GM19043 (cell line): ENCODE results near the gene MARS1.
"Not testable (repeated sequence)": the region's sequence is repeated elsewhere in the genome, so short reads cannot be mapped to it uniquely, and the experiment has no call there.

Experiments
- ATAC-seq: cut with Tn5 transposase; IDR thresholded peaks from one replicate; pipeline ENCODE4 v1.9.1; 2021; ENCODE audit warnings: low read depth; ENCODE audit not compliant: unreplicated experiment

MARS1 gene

DNA sequence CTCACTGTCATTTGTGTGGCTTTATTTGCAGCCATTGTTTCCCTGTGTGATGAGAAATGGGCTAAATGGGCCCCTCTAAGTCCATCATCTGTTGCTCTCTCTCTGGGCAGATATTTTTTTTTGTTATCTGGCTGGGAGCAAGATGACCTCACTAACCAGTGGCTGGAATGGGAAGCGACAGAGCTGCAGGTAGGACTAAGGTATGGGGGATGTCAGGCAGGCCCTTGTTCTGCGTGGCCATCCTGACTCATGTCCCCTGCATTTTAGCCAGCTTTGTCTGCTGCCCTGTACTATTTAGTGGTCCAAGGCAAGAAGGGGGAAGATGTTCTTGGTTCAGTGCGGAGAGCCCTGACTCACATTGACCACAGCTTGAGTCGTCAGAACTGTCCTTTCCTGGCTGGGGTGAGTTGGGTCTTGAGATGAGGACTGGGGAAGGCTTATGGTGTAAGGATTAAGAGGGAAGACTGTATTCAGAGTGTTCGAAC, 1.3 kb downstream of the MARS1 start:
- ATAC-seq = no peak

- no peak for ATAC-seq
These were observed 2.3 kb downstream of the MARS1 start for GRCh38 chr12:57490126-57490525.

GRCh38 chr12:57491393-57492280, 3.8 kb downstream of the MARS1 start:
- no peak for ATAC-seq

GRCh38 chr12:57495051-57495701, 7.3 kb downstream of the MARS1 start:
- not testable (repeated sequence) for ATAC-seq

DNA sequence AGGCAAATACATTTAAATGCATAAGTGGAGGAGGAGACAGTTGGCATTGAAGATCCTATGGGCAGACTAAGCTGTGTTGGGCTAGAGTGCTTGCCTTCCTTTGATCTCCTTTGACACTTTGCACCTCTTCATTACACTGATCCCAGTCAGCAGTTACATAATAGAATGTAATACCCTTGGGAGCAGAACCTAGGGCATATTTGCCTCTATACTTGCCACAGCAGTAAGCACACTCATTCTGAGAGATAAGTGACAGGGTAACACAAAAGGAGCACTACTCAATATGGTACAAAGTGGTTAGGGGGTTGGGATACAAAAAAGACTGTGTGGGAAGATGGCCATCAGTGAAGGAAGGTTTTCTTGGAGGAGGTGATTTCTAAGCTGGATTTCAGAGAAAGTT, 9.0 kb downstream of the MARS1 start:
- ATAC-seq = no peak

DNA sequence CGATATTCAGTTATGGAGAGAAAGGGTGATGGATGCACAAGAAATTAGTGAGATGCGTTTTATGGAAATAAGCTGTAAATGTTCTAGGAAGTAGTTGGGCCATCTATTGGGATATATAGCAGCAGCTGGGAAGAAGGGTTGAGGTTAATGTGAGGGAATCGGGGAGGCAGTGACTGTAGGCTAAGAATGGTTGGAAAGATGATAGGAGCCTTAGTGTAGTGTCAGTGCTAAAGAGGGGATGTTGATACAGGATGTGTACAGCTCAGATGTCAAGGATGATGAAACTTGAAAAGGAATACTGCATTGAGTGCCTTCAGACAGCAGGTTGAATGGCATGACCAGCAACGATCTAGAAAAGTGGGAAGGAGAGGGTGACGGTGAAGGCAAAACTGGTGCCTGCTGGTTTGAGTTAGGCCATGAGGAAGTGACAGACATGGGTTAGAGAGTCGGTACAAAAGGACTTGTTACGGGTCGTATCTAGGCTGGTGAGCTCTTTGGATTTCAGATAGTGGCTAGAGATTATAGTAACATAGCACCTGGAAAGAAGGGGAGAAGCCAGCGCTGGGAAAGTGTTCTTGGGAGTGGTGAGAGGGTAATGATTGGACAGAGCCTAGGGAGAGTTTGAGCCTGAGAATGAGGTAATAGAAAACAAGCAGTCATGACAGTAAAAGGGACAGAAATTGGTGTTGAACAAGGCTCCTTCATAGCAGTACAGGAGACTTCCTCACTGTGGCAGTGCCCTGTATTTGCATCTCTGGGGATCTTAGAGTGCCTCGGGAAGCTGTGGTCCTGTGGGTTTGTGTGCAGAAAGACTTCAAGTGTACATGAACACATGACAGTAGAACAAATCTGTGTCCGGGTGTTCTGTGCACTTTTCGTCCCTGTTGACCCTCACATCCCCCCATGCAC, 9.6 kb downstream of the MARS1 start:
- no peak for ATAC-seq

DNA sequence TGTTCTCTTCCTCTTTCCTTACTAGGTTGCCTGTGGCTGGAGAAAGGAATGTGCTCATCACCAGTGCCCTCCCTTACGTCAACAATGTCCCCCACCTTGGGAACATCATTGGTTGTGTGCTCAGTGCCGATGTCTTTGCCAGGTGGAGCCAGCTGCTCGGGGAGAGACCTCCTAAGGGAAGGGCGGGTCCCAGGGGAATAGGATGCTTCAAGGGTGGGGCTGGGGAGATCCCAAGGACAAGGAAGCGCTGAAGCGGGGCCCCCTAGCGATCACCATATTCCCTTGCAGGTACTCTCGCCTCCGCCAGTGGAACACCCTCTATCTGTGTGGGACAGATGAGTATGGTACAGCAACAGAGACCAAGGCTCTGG, 10.2 kb downstream of the MARS1 start:
- ATAC-seq = no peak

GRCh38 chr12:57498571-57498970, 10.7 kb downstream of the MARS1 start:
- no peak for ATAC-seq

DNA sequence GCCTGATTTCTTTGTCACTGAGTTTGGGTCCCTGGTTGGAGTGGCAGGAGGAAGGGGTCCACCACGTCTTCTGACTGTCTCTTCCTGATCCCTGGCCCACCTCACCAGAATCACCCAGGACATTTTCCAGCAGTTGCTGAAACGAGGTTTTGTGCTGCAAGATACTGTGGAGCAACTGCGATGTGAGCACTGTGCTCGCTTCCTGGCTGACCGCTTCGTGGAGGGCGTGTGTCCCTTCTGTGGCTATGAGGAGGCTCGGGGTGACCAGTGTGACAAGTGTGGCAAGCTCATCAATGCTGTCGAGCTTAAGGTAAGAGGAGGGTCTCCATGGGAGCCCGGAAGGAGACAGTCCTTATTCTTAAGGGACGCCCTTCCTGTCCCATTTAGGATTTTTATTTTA, 12.3 kb downstream of the MARS1 start:
- no peak for ATAC-seq

DNA sequence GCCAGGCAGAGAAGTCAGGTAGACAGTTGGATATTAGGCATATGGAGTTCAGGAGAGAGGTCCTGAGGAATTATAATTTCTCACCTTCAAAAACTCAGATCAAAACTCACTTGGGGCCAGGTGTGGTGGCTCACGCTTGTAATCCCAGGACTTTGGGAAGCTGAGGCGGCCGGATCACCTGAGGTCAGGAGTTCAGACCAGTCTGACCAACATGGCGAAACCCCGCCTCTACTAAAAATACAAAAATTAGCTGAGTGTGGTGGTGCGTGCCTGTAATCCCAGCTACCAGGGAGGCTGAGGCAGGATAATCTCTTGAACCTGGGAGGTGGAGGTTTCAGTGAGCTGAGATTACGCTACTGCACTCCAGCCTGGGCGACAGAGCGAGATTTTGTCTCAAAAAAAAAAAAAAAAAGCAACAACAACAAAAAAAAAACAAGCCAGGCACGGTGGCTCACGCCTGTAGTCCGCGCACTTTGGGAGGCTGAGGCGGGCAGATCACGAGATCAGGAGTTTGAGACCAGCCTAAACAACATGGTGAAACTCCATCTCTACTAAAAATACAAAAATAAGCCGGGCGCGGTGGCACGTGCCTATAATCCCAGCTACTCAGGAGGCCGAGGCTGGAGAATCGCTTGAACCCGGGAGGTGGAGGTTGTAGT, 14.6 kb downstream of the MARS1 start:
- ATAC-seq = not testable (repeated sequence)

DNA sequence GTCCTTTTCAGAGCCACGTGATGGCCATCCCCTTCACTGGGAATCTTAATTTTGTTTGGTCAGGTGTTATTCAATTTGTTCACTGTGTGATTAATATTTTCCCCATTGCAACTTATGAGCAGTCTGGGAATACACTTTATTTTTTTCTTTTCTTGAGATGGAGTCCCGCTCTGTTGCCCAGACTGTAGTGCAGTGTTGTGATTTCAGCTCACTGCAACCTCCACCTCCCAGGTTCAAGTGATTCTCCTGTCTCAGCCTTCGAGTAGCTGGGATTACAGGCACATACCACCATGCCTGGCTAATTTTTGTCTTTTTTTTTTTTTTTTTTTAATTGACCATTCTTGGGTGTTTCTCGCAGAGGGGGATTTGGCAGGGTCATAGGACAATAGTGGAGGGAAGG, 18.7 kb downstream of the MARS1 start:
- not testable (repeated sequence) for ATAC-seq

DNA sequence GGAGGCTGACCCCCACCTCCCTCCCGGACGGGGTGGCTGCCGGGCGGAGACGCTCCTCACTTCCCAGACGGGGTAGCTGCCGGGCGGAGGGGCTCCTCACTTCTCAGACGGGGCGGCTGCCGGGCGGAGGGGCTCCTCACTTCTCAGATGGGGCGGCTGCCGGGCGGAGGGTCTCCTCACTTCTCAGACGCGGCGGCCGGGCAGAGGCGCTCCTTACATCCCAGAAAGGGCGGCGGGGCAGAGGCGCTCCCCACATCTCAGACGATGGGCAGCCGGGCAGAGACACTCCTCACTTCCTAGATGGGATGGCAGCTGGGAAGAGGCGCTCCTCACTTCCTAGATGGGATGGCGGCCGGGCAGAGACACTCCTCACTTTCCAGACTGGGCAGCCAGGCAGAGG, 19.9 kb downstream of the MARS1 start:
- not testable (repeated sequence) for ATAC-seq

- no peak for ATAC-seq
These were observed 23.3 kb downstream of the MARS1 start for GRCh38 chr12:57511161-57511560.

GRCh38 chr12:57511588-57512325, 23.9 kb downstream of the MARS1 start:
- no peak for ATAC-seq

DNA sequence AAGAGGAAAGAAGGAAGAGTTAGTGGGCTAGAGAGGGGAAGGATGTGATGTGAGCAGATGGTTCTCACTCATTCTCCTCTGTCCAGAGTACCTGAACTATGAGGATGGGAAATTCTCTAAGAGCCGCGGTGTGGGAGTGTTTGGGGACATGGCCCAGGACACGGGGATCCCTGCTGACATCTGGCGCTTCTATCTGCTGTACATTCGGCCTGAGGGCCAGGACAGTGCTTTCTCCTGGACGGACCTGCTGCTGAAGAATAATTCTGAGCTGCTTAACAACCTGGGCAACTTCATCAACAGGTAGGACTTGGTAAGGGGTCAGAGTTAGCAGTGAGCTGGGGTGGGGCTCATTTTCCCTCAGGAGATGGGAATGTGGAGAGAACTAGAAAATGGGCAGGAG, 24.8 kb downstream of the MARS1 start:
- no peak for ATAC-seq

DNA sequence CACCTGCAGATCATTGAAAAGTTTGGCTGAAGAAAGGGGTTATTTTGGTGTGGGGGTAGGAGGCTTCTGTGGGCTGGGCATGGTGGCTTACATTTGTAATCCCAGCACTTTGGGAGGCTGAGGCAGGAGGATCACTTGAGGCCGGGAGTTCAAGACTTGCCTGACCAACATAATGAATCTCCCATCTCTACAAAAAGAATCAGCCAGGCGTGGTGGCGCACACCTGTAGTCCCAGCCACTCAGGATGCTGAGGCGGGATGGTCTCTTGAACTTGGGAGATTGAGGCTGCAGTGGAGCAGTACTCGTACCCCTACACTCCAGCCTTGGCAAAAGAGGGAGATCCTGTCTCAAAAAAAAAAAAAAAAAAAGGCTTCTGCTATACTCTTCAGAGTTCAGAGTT, 25.4 kb downstream of the MARS1 start:
- ATAC-seq = no peak

DNA sequence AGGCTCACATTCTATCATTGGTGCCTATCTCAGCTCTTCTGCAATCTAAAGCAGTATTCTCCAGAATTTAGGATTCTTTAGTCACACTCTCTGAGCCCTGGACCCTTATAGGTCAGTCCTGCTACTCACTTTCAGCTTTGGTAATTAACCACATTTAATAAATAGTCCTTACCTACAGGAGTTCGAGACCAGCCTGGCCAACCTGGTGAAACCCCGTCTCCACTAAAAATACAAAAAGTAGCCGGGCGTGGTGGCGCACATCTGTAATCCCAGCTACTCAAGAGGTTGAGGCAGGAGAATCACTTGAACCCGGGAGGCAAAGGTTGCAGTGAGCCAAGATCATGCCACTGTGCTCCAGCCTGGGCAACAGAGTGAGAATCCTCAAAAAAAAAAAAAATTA, 25.8 kb downstream of the MARS1 start:
- not testable (repeated sequence) for ATAC-seq

GRCh38 chr12:57514246-57514645, 26.4 kb downstream of the MARS1 start:
- ATAC-seq = not testable (repeated sequence)

DNA sequence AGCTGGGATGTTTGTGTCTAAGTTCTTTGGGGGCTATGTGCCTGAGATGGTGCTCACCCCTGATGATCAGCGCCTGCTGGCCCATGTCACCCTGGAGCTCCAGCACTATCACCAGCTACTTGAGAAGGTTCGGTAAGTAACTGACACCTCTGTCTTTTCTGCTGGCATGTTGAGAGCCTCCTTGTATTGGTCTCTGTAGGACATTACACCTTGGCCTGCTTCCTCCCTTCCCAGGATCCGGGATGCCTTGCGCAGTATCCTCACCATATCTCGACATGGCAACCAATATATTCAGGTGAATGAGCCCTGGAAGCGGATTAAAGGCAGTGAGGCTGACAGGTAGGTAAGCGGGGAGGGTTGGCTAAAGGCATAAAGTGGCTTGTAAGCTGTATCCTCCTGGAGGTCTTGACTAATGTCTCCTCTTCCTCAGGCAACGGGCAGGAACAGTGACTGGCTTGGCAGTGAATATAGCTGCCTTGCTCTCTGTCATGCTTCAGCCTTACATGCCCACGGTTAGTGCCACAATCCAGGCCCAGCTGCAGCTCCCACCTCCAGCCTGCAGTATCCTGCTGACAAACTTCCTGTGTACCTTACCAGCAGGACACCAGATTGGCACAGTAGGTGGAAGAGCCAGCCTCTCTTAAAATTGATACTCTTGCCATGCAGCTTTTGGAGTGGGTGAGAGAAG, 27.0 kb downstream of the MARS1 start:
- no peak for ATAC-seq
